H54 (cell line): ENCODE data around the gene OCSTAMP.

ENCODE experiments used
- DNase-seq: peaks from one replicate; pipeline ENCODE4 v3.0.0; 2011; ENCODE audit warnings: low spot score, mixed read lengths; ENCODE audit not compliant: insufficient read length
- FAIRE-seq: peaks from 3 replicates; lab custom pipeline; 2011; peaks lifted over from hg19 to GRCh38; lab: Jason Lieb, UNC
- POLR2A ChIP-seq: IDR thresholded peaks from 2 replicates; pipeline ENCODE4 v1.6.1; 2011; ENCODE audit warnings: low read depth, mild to moderate bottlenecking, low read length

Gene OCSTAMP

GRCh38 chr20:46552460-46553420, 2.3 kb upstream of the OCSTAMP start:
- no peak for FAIRE-seq
- TF ChIP-seq POLR2A, result no peak
- DNase-seq, result no peak

GRCh38 chr20:46551522-46552381, 1.3 kb upstream of the OCSTAMP start:
- FAIRE-seq (no peak), DNase-seq (no peak)
- no peak for TF ChIP-seq POLR2A

- FAIRE-seq (no peak), DNase-seq (no peak)
- no peak for TF ChIP-seq POLR2A
Measured at GRCh38 chr20:46549188-46549972, 1.1 kb downstream of the OCSTAMP start.

GRCh38 chr20:46548688-46549087, 1.8 kb downstream of the OCSTAMP start:
- no peak for FAIRE-seq

GRCh38 chr20:46547995-46548394, 2.5 kb downstream of the OCSTAMP start:
- no peak for FAIRE-seq
- DNase-seq, result no peak
- TF ChIP-seq POLR2A, result no peak

More at GRCh38 chr20:46548688-46549087, 1.8 kb downstream of the OCSTAMP start:
- no peak for TF ChIP-seq POLR2A
- DNase-seq, result no peak

GRCh38 chr20:46546936-46547335, 3.5 kb downstream of the OCSTAMP start:
- DNase-seq (no peak), FAIRE-seq (no peak)

GRCh38 chr20:46546298-46546697, 4.2 kb downstream of the OCSTAMP start:
- FAIRE-seq (no peak), DNase-seq (no peak)
- no peak for TF ChIP-seq POLR2A

More at GRCh38 chr20:46546936-46547335, 3.5 kb downstream of the OCSTAMP start:
- TF ChIP-seq POLR2A, result no peak

- DNase-seq (no peak), FAIRE-seq (no peak)
- TF ChIP-seq POLR2A, result no peak
Measured at GRCh38 chr20:46545827-46546138, 4.7 kb downstream of the OCSTAMP start.

GRCh38 chr20:46545077-46545826, 5.2 kb downstream of the OCSTAMP start:
- DNase-seq (no peak), FAIRE-seq (no peak)
- no peak for TF ChIP-seq POLR2A

- TF ChIP-seq POLR2A, result no peak
- FAIRE-seq, result no peak
- no peak for DNase-seq
Measured at GRCh38 chr20:46544576-46544975, 5.9 kb downstream of the OCSTAMP start.

GRCh38 chr20:46543959-46544358, 6.5 kb downstream of the OCSTAMP start:
- TF ChIP-seq POLR2A, result no peak
- DNase-seq (no peak), FAIRE-seq (no peak)

GRCh38 chr20:46543033-46543432, 7.4 kb downstream of the OCSTAMP start:
- DNase-seq (no peak), FAIRE-seq (no peak)

More at GRCh38 chr20:46543033-46543432, 7.4 kb downstream of the OCSTAMP start:
- no peak for TF ChIP-seq POLR2A
